Bronchial epithelial cell (primary cell): ENCODE results near the gene PIH1D2. TPM values are rescaled to one million over a fixed set of nuclear protein-coding genes. Genes with fewer than 3 reads are reported as not detected.
A peak's percentile ranks its signal among the peaks of the same experiment; 100 is the strongest.

Source experiments
- DNase-seq: peaks from one replicate; pipeline ENCODE4 v3.0.0-alpha.2; 2010; ENCODE audit warnings: low read depth
- FAIRE-seq: peaks from 2 replicates; lab custom pipeline; 2011; peaks lifted over from hg19 to GRCh38; lab: Jason Lieb, UNC
- H3K27me3 ChIP-seq: 2 replicates; pipeline ENCODE4 v1.5.1; 2011; ENCODE audit warnings: low read length; ENCODE audit not compliant: control insufficient read depth, insufficient read depth
- H3K36me3 ChIP-seq: 2 replicates; pipeline ENCODE4 v1.5.1; 2011; ENCODE audit warnings: low read length; ENCODE audit not compliant: control insufficient read depth, insufficient read depth
- H3K4me3 ChIP-seq: 2 replicates; pipeline ENCODE4 v1.5.1; 2011; ENCODE audit warnings: mild to moderate bottlenecking, low read depth, low read length, control low read depth
- total RNA-seq: library from RNA; depleted of rRNA; stranded (reverse); fragments of >200 nt; gene quantifications from 2 replicates; pipeline ENCODE4 v1.2.1, GENCODE V29; 2014
- TF ChIP-seq, protein P1 (sequence below): IDR thresholded peaks from 2 replicates; pipeline ENCODE4 v1.5.1; 2011; ENCODE audit warnings: mild to moderate bottlenecking, moderate library complexity, low read length, control low read depth, inconsistent platforms; ENCODE audit not compliant: insufficient read depth, severe bottlenecking

The PIH1D2 gene
- total RNA-seq, 1 donor from 2014 or later = 0.53 TPM

DNA sequence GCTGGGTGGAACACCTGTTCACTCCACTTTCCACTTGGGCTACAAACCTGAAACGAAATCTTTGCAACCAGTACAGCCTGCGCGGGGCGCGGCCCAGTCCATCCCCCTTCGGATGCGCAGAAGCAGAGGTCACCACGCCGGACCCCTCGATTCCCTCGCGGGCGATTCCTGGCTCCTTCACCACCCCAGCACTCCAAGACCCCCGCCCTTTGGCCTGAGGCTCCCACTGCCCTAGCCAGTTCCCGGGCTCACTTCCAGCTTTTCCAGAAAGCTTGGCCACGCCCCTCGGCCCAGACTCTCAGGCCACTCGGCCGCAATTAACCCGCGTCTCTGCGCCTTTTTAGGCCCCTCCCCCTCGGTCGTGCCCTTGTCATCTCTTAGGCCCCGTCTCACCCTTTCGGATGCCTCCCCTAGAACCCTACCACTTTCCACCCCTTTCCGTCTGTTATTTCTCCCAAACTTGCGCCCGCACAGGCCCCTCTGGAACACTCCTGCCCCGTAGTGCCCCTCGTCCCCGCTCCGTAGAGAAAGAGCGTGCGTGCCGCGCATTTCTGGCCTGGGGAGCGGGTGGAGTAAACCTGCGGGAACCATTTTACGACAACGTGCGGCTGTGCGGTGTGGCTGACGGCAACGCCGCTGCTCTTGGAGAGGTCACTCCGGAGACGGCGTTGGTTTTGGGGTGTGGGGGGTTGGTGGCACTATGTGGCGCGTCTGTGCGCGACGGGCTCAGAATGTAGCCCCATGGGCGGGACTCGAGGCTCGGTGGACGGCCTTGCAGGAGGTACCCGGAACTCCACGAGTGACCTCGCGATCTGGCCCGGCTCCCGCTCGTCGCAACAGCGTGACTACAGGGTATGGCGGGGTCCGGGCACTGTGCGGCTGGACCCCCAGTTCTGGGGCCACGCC is 48.8 kb downstream of the PIH1D2 start, which contains the start of gene DLAT:
Gene DLAT (plus strand): TSS at position 636 of the 906 bp plus-strand sequence. CDS start 65 bp downstream, at position 701.
- no peak for FAIRE-seq
- DNase-seq = peak; percentile 64
- no peaks in the 10 kb centered on the region for H3K27me3 ChIP-seq
- peak within 1 kb of the TSS; percentile 94 for H3K4me3 ChIP-seq
- peaks cover 9% of the 10 kb centered on the region for H3K36me3 ChIP-seq
- TF ChIP-seq, protein P1, sequence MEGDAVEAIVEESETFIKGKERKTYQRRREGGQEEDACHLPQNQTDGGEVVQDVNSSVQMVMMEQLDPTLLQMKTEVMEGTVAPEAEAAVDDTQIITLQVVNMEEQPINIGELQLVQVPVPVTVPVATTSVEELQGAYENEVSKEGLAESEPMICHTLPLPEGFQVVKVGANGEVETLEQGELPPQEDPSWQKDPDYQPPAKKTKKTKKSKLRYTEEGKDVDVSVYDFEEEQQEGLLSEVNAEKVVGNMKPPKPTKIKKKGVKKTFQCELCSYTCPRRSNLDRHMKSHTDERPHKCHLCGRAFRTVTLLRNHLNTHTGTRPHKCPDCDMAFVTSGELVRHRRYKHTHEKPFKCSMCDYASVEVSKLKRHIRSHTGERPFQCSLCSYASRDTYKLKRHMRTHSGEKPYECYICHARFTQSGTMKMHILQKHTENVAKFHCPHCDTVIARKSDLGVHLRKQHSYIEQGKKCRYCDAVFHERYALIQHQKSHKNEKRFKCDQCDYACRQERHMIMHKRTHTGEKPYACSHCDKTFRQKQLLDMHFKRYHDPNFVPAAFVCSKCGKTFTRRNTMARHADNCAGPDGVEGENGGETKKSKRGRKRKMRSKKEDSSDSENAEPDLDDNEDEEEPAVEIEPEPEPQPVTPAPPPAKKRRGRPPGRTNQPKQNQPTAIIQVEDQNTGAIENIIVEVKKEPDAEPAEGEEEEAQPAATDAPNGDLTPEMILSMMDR = no peak

DNA sequence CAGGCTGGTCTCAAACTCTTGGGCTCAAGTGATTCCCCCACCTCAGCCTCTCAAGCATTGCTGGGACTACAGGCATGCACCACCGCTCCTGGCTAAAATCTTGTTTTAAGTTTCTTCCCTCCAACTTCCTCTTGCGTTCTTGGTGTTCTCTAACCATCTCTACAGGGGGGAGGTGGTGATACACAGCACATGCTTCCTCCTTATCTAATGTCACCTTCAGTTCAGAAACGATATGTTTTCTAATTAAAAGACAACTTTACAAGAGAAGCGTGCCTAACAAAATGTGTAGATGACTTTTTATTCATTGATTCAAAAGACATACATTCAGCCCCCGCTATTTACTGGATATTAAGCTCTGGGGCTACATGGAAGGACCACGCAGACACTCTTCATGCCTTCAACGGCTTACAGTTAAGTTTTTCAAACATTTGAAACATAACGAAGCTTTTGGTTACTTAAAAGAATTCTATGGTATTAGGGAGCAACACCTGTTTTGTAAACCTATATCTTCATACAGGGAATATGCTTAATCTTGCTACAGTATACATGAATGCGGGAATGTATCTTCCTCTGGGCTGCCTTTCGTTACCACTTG is 49.5 kb downstream of the PIH1D2 start:
- Histone ChIP-seq H3K27me3 (no peaks in the 10 kb centered on the region), H3K36me3 (peaks cover 6% of the 10 kb centered on the region), H3K4me3 (peak overlapping the region; percentile 94)
- TF ChIP-seq, protein P1 = no peak
- FAIRE-seq (no peak), DNase-seq (no peak)

DNA sequence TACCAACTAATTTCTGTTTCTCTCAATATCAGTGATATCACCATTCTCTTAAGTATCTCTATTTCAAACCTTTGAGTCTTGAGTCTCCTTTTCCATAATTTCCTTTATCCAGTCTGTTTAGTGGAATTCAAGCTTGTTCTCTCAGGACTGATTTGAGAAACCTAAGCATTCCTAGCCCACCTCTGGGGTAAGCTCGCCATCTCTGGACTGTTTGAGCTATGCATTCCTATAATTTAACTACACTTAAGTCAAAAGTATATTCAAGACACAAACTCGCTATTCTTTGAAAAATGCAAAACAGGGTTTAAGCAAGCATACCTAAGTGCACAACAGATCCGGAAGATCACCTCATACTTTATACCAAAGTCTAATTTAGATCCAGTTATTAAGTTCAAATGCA is 50.7 kb downstream of the PIH1D2 start:
- Histone ChIP-seq H3K36me3 (peaks cover 1% of the 10 kb centered on the region), H3K27me3 (no peaks in the 10 kb centered on the region), H3K4me3 (no peak overlapping the region)
- FAIRE-seq = no peak
- no peak for DNase-seq
- TF ChIP-seq, protein P1 = no peak

DNA sequence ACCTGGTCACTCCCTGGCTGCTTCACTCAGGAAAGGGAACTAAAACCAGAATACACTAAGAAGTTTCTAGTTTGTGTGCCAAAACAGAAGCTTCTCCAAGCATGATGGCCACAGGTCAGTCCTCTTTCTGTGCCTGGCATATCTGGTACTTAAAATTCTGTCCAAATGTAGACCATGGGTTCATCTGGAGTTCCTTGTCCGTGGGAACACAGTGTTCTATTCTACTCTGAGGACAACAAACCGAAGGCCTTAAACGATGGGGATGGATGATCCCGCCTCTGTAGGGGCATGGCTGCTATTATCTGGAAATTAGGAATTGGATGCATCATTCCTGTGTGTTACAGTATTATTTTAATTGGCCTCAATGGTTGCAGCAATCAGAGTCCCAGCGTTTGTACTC is 54.8 kb downstream of the PIH1D2 start:
- H3K27me3 ChIP-seq = no peaks in the 10 kb centered on the region
- H3K4me3 ChIP-seq = no peak overlapping the region
- no peak for FAIRE-seq
- TF ChIP-seq, protein P1 = no peak
- H3K36me3 ChIP-seq = peaks cover 1% of the 10 kb centered on the region
- DNase-seq = no peak

Other genes with a start within 250 kb of the PIH1D2 start
- 24.3 and 30.5 TPM in 2 replicates for gene ALG9, start 202.4 kb downstream of the PIH1D2 start, total RNA-seq
- gene FDXACB1, start 194.9 kb downstream of the PIH1D2 start, total RNA-seq = 0.77 and 2.4 TPM in 2 replicates
- 14.5 and 17.3 TPM in 2 replicates for gene CFAP68, start 194.5 kb downstream of the PIH1D2 start, total RNA-seq
- gene CRYAB, start 162.2 kb downstream of the PIH1D2 start, total RNA-seq = 1.2 TPM in 1 of 2 replicates, not detected in the other
- gene HSPB2, start 161.3 kb downstream of the PIH1D2 start, total RNA-seq = not detected in 2 replicates
- gene C11orf52, start 155.1 kb downstream of the PIH1D2 start, total RNA-seq = 0.26 and 2.3 TPM in 2 replicates
- gene DIXDC1, start 136.7 kb downstream of the PIH1D2 start, total RNA-seq = 9.5 and 10.8 TPM in 2 replicates
- 24.5 and 27.4 TPM in 2 replicates for gene DLAT, start 48.6 kb downstream of the PIH1D2 start, total RNA-seq
- gene NKAPD1, start 282 bp upstream of the PIH1D2 start, total RNA-seq = 23.3 and 24.5 TPM in 2 replicates
- gene TIMM8B, start 12.7 kb upstream of the PIH1D2 start, total RNA-seq = 66.3 and 78.6 TPM in 2 replicates
- gene SDHD, start 12.9 kb upstream of the PIH1D2 start, total RNA-seq = 103 and 133 TPM in 2 replicates
- 33.8 and 72.1 TPM in 2 replicates for gene IL18, start 90.1 kb upstream of the PIH1D2 start, total RNA-seq
- 0.26 TPM in 1 of 2 replicates, not detected in the other for gene TEX12, start 93.4 kb upstream of the PIH1D2 start, total RNA-seq
- gene BCO2, start 101.5 kb upstream of the PIH1D2 start, total RNA-seq = 1.0 and 2.1 TPM in 2 replicates
- gene PTS, start 152.4 kb upstream of the PIH1D2 start, total RNA-seq = 68.4 and 74.4 TPM in 2 replicates
- gene PLET1, start 186.8 kb upstream of the PIH1D2 start, total RNA-seq = not detected in 2 replicates